AG09309 (cell line): ENCODE data around the gene CLASP1.
"Not testable (repeated sequence)": the region's sequence is repeated elsewhere in the genome, so short reads cannot be mapped to it uniquely, and the experiment has no call there.

Experiments used
- DNase-seq: peaks from one replicate; pipeline ENCODE4 v3.0.0-alpha.2; 2010; ENCODE audit warnings: low read depth
- H3K4me3 ChIP-seq: 2 replicates; pipeline ENCODE4 v1.5.1; 2011; ENCODE audit warnings: mild to moderate bottlenecking, low read depth, low read length, moderate library complexity; ENCODE audit not compliant: control insufficient read depth
- CTCF ChIP-seq: IDR thresholded peaks from 2 replicates; pipeline ENCODE4 v1.5.1; 2011; ENCODE audit warnings: mild to moderate bottlenecking, low read depth, low read length, inconsistent platforms; ENCODE audit not compliant: insufficient read depth, control insufficient read depth; ENCODE audit errors: missing control alignments

CLASP1 gene

GRCh38 chr2:121321476-121321875 lies 327.8 kb downstream of the CLASP1 start:
- TF ChIP-seq CTCF = no peak
- H3K4me3 ChIP-seq = no peak overlapping the region
- DNase-seq = no peak

- H3K4me3 ChIP-seq = no peak overlapping the region
- no peak for DNase-seq
- TF ChIP-seq CTCF = no peak
Observed at GRCh38 chr2:121319941-121320340, 329.3 kb downstream of the CLASP1 start.

GRCh38 chr2:121316986-121317385 lies 332.3 kb downstream of the CLASP1 start:
- no peak overlapping the region for H3K4me3 ChIP-seq
- no peak for DNase-seq
- TF ChIP-seq CTCF = no peak

GRCh38 chr2:121313701-121314100 lies 335.6 kb downstream of the CLASP1 start:
- H3K4me3 ChIP-seq = not testable (repeated sequence)

GRCh38 chr2:121309801-121310200 lies 339.5 kb downstream of the CLASP1 start:
- TF ChIP-seq CTCF = no peak
- no peak for DNase-seq
- no peak overlapping the region for H3K4me3 ChIP-seq

More at GRCh38 chr2:121313701-121314100, 335.6 kb downstream of the CLASP1 start:
- not testable (repeated sequence) for DNase-seq

- TF ChIP-seq CTCF = no peak
- H3K4me3 ChIP-seq = no peak overlapping the region
- no peak for DNase-seq
Observed at GRCh38 chr2:121309323-121309722, 339.9 kb downstream of the CLASP1 start.

GRCh38 chr2:121307048-121307447 lies 342.2 kb downstream of the CLASP1 start:
- no peak overlapping the region for H3K4me3 ChIP-seq
- TF ChIP-seq CTCF = no peak
- DNase-seq = no peak

GRCh38 chr2:121304941-121305340 lies 344.3 kb downstream of the CLASP1 start:
- TF ChIP-seq CTCF = no peak
- DNase-seq = no peak
- H3K4me3 ChIP-seq = no peak overlapping the region
